Endothelial cell of umbilical vein (primary cell): ENCODE results near the gene KCTD16.

ENCODE experiments used
- CTCF ChIP-seq, 2 donors: IDR thresholded peaks; 1 replicate in 1 of 2; 2 replicates in 1 of 2; pipeline ENCODE4 v1.5.1; 2011; ENCODE audit warnings: low read length in 2 of 2, mild to moderate bottlenecking in 2 of 2, moderate library complexity in 2 of 2, control low read depth in 1 of 2, inconsistent platforms in 1 of 2, low read depth in 1 of 2; ENCODE audit not compliant: insufficient read depth in 1 of 2; ENCODE audit errors: extremely low read depth in 1 of 2
- FOS ChIP-seq: IDR thresholded peaks from 2 replicates; pipeline ENCODE4 v1.6.1; 2011; ENCODE audit warnings: mild to moderate bottlenecking, low read length, moderate library complexity, borderline replicate concordance; ENCODE audit not compliant: insufficient read depth
- JUN ChIP-seq: IDR thresholded peaks from 2 replicates; pipeline ENCODE4 v1.6.1; 2011; ENCODE audit warnings: borderline replicate concordance, low read depth; ENCODE audit not compliant: insufficient read length, insufficient read depth
- POLR2A ChIP-seq: IDR thresholded peaks from 2 replicates; pipeline ENCODE4 v1.6.1; 2012; ENCODE audit warnings: low read depth, mild to moderate bottlenecking, control low read depth, low read length
- POLR2AphosphoS5 ChIP-seq: IDR thresholded peaks from 2 replicates; pipeline ENCODE4 v1.6.1; 2012; ENCODE audit warnings: low read depth, mild to moderate bottlenecking, control low read depth, low read length, moderate library complexity; ENCODE audit not compliant: insufficient read depth

- TF ChIP-seq POLR2AphosphoS5 (no peak), CTCF (IDR thresholded peaks at IDR 0.05; ENCODE audit: extremely low read depth in 1 of 2, insufficient read depth in 1 of 2, low read depth in 1 of 2, low read length in 2 of 2) (no peak), POLR2A (no peak), JUN (no peak), FOS (no peak)
Observed at GRCh38 chr5:144273232-144274027, 102.8 kb downstream of the KCTD16 start.
